Measurements from ENCODE around the gene RAB11FIP3. TPM values are rescaled to one million over a fixed set of nuclear protein-coding genes. Genes with fewer than 3 reads are reported as not detected.

The RAB11FIP3 gene
- total RNA-seq, 1 donor from 2014 or later: 17.2 TPM

DNA sequence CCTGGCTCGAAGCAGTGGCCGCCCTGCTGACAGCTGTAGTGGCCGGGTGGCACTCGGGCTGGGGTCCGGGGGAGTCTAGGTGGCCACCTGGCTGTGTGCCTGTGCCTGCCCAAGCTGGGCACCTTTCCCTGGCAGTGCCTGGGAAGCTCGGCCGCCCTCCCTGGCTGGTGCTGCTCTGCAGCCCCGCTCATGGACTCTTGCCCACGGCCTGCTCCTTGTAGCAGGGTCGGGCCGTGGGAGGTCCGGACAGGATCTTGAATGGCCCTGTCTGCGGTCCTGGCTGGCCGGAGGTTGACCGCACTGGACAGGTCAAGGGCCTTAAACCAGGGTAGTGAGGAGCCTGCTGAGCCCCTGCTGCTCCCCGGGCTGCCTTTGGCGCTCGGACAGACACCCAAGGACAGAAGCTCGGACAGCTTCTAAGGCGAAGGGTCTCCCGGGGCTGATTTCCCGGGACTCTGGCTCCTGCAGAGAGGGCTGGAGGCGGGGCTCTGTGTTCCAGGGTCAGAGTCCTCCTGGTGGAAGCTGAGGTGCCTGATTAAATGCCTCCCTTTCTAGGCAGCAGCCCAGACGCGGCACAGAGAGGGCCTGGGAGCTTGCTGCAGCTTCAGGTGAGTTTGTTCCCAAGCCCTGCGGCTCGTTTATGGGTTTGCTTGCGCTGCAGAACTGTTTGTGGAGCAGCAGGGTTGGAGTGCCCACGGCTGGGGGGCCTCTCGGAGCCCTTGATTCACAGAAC, 108.1 kb downstream of the RAB11FIP3 start:
- no peak for DNase-seq

- no peak for DNase-seq
Observed at GRCh38 chr16:534135-534534, 108.7 kb downstream of the RAB11FIP3 start.

DNA sequence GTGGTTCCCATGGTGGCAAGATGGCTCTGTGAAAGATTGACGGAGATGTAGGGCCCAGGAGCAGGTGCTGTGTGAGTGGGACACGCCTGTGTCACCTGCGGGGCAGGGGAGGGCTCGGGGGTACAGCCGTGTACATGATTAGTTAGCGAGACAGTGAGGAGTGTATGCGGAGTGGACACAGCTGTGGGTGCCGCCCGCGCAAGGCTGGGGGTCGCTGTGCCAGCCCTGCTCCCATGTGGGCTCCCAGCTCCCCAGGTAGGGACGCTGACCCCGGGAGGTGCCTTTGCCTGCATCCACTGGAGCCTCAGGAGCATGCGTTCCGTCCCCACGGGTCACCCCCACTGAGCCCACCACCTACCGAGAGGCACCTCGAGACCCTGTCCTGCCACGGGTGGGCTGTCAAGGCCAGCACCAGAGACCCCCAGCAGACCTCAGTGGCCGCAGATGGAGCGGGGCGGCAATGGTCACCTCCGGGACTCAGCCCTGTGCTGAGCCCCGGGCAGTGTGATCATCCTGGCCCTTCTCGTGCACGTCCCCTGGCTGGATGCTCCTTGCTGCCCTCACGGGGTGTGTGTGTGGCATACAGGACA, 109.5 kb downstream of the RAB11FIP3 start:
- no peak for DNase-seq

DNA sequence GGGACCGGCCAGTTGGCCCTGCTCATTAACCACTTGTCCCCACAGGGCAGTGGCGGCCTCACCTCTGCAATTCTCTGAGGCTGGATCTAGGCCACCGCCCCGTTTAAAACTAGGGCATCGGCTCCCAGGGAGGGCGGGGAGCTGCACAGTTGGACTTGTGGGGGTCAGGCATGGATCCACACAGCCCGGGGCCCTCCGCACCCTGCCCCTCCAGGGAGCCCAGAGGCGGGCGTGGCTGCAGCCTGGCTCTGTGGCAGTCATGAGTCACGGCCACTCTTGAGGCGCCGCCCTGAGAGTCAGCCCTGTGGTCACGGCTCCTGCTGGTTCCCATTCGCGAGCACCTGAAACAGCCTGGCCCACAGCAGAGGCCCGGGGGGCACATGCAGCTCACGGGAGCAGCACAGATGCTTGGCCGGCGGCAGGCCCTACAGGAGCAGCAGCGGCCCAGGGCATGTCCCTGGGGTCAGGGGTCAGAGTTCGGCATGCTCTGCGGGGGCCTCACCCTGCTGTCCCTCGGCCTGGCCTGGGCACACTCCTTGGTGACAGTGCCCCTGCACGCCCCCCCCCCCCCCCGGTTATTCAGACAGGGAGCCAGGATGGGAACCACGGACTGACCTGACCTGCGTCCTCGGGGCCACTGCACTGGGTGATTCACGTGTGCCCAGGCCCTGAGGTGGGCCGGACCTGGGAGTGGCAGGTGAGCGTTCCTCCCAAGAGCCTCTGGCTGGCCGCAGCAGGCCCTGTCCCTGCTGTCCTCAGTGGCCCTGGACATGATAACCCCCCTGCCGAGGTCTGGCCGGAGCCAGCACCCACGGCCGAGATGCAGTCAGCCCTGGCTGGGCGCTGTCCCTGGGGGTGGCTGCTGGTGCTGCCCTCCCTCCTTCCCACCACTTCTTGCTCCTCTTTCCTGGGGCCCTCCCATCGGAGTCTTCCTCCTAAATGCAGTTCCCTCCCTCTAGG, 110.3 kb downstream of the RAB11FIP3 start:
- no peak for DNase-seq

- DNase-seq: no peak
Observed at GRCh38 chr16:536746-537145, 111.3 kb downstream of the RAB11FIP3 start.

DNA sequence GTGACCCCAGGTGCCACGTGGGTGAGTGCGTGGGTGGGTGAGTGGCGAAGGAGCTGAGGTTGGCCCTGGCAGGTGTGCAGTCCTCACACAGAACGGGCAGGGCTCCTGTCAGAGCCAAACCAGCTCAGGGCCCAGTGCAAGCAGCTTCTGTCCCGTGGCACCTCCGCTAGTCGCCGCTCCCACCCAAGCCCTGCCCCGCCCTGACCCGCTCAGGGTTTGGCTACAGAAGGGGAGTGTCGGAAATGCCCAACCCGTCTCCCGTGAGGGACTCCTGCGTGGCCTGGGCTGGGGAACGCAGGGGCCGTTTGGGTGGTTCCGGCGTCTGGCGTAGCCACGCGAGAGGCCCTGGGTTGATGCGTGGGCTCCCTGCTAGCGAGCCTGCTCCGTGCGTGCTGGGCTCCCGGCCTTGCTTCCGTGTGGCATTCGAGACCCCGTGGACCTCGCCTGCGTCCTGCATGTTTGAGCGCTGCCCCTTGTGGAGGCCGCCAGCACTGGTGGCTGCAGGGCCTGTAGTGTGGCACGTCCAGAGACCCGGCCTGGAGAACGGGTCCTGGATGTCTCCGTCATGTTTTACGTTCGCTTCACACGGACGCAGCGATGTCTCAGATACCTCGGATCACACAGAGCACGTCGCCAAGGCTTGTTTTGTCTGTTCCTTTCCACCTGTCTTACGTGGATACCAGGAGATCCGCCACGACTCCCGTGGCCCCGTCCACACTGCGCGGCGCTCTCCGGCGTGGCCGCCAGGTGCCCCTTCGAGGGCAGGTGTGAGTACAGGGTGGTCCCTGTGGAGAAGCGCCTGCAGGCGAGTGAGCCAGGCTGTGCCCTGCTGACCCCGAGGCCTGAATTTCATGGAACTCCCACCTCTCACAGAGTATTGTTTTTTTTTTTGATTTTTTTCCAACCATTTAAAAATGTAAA, 112.2 kb downstream of the RAB11FIP3 start:
- DNase-seq: no peak

DNA sequence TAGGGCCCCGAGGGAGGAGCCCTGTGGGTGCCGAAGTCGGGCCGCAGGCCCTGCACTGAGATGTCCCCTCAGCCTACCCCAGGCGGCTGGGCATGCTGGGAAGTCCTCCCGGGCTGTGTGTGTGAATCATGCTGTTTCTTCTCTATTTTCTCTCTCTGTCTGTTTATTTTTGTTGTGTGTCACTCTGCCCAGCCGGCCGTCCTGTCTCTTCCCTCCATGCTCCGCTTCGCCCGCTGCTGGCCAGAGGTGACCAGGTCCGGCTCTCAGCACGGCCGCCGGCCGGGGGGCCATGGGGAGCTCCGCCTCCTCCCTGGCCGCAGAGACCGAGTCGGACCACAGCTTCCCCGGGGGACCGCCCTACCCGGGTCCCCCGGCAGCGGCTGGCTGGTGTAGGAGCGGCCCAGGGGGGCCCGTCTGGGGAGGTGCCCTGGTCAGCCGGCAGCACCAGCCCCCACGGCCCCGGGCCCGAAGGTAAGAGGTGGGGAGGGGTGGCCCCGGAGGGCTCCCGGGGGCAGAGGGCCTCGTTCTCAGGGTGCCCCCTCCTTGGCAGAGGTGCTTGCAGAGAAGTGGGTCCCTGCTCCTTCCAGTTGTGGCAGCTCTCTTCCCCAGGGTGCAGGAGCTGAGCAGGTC, 114.6 kb downstream of the RAB11FIP3 start:
- DNase-seq: no peak

GRCh38 chr16:540645-541340, 115.3 kb downstream of the RAB11FIP3 start:
- DNase-seq: no peak

DNA sequence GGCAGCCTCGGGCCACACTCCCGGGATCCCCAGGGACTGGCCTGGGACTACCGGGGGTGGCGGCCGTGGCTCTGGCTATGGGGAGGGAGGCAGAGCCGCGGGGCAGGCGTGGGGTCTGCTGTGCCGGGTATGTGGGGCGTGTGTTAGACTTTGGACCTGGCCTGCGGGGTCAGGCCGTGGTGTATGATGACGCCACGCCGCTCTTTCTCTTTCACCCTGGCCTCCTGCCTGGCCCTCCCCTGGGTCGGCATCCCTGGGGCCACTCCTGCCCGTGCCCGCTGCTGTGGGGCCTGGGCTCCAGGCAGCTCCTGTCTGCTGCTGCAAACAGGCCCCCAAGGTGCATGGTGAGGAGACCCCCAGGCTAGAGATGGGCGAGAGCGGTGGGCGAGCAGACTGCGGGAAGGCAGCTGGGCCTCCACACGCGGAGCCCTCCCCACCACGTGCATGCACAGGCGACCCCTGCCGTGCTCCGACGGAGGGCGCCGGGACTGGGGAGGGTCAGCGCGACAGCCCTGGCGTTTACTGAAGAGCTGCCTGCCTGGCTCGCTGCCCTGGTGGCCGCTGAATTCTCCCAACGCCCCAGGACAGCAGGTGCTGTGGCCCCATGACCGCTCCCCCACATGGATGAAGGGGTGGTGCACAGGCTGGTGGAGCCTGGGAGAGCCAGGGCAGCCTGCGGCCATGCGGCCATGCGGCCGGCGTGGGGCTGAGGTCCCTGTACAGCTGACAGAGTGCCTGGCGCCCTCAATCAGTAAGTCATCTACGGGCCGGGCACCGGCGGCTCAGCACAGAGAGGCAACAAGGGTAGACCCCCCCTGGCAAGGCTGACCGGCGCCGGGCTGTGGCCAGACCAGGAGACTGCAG, 118.1 kb downstream of the RAB11FIP3 start:
- no peak for DNase-seq

GRCh38 chr16:544517-544916, 119.1 kb downstream of the RAB11FIP3 start:
- DNase-seq: no peak

DNA sequence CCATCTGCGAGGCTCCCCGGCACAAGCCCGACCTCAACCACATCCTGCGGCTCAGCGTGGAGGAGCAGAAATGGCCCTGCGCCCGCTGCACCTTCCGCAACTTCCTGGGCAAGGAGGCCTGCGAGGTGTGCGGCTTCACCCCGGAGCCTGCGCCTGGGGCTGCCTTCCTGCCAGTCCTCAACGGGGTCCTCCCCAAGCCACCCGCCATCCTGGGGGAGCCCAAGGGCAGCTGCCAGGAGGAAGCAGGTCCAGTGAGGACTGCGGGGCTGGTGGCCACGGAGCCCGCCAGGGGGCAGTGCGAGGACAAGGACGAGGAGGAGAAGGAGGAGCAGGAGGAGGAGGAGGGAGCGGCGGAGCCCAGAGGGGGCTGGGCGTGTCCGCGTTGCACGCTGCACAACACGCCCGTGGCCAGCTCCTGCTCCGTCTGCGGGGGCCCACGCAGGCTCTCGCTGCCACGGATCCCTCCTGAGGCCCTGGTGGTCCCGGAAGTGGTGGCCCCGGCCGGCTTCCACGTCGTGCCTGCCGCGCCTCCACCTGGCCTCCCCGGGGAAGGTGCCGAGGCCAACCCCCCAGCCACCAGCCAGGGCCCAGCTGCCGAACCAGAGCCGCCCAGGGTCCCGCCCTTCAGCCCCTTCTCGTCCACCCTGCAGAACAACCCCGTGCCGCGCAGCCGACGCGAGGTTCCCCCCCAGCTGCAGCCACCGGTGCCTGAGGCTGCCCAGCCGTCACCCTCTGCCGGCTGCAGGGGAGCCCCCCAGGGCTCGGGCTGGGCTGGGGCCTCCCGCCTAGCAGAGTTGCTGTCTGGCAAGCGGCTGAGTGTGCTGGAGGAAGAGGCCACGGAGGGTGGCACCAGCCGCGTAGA, 121.7 kb downstream of the RAB11FIP3 start:
- no peak for DNase-seq

DNA sequence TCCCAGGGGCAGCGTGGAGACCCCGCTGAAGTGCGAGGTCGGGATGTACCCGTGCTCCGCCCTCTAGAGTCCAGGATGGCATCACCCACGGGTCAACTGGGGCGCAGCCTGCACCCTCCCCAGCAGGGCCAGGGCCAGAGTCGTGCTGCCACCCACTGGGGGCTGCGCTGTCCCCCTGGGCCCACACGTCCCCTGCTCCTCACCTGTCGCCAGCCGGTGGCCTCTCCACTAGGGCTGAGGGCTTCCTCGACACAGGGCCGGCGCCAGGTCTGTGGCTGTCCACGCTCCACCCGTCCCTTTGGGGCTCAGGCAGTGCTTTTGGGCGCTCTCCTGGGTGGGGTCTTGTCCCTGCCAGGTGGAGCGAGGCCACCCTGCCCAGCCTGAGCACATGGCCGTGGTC, 123.1 kb downstream of the RAB11FIP3 start:
- DNase-seq: no peak

GRCh38 chr16:549544-550263, 124.3 kb downstream of the RAB11FIP3 start:
- DNase-seq: no peak

GRCh38 chr16:551210-551609, 125.8 kb downstream of the RAB11FIP3 start:
- DNase-seq: no peak

DNA sequence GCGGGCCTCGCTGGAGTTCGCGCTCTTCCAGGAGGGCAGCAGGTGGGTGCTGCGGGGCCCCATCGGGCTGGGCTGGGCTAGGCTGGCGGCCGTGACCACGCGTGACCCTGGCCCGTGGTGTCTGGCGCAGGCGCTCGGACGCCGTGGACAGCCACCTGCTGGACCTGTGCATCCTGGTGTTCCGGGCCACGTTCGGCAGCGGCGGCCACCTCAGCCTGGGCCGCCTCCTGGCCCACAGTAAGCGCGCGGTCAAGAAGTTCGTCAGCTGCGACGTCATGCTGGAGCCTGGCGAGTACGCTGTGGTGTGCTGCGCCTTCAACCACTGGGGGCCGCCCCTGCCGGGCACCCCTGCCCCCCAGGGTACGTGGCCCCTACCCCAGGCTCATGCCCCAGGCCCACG, 126.7 kb downstream of the RAB11FIP3 start:
- no peak for DNase-seq

GRCh38 chr16:553601-554296, 128.3 kb downstream of the RAB11FIP3 start:
- no peak for DNase-seq

GRCh38 chr16:554297-554621, 128.8 kb downstream of the RAB11FIP3 start:
- no peak for DNase-seq
